Endodermal cell (in vitro differentiated cells): ENCODE measurements around the gene LYPD6. TPM values are rescaled to one million over a fixed set of nuclear protein-coding genes. Genes with fewer than 3 reads are reported as not detected.

Experiments used
- DNase-seq: peaks from one replicate; pipeline ENCODE4 v3.0.0-alpha.2; 2017
- H3K27ac ChIP-seq: 2 replicates; pipeline ENCODE4 v1.5.1; 2013; ENCODE audit warnings: mild to moderate bottlenecking, low read depth, low read length, moderate library complexity
- H3K27me3 ChIP-seq: 2 replicates; pipeline ENCODE4 v1.6.1; 2013; ENCODE audit warnings: mild to moderate bottlenecking, low read length, moderate library complexity; ENCODE audit not compliant: insufficient read depth, control insufficient read depth, poor library complexity, severe bottlenecking
- H3K36me3 ChIP-seq: 2 replicates; pipeline ENCODE4 v1.7.0; 2013; ENCODE audit warnings: mild to moderate bottlenecking, low read length, moderate library complexity; ENCODE audit not compliant: control insufficient read depth, insufficient read depth
- H3K4me1 ChIP-seq: one replicate; pipeline ENCODE4 v1.7.0; 2013; ENCODE audit warnings: low read length; ENCODE audit not compliant: control insufficient read depth, insufficient read depth
- H3K4me3 ChIP-seq: 2 replicates; pipeline ENCODE4 v1.5.1; 2013; ENCODE audit warnings: mild to moderate bottlenecking, low read length, moderate library complexity
- H3K9ac ChIP-seq: 2 replicates; pipeline ENCODE4 v1.6.1; 2013; ENCODE audit warnings: mild to moderate bottlenecking, low read length, moderate library complexity; ENCODE audit not compliant: poor library complexity, severe bottlenecking; ENCODE audit errors: extremely low read depth
- H3K9me3 ChIP-seq: 2 replicates; pipeline ENCODE4 v1.6.1; 2013; ENCODE audit warnings: mild to moderate bottlenecking, low read length, moderate library complexity; ENCODE audit not compliant: control insufficient read depth
- H3K27ac Mint-ChIP-seq: 2 replicates; pipeline ENCODE4 v1.8.0; 2020; ENCODE audit warnings: mixed read lengths
- H3K27me3 Mint-ChIP-seq: 2 replicates; pipeline ENCODE4 v1.8.0; 2021; ENCODE audit warnings: mild to moderate bottlenecking, mixed read lengths; ENCODE audit not compliant: insufficient read depth
- H3K36me3 Mint-ChIP-seq: 2 replicates; pipeline ENCODE4 v1.8.0; 2020; ENCODE audit warnings: low read depth, mixed read lengths
- H3K4me1 Mint-ChIP-seq: 2 replicates; pipeline ENCODE4 v1.8.0; 2020; ENCODE audit warnings: mixed read lengths
- H3K4me3 Mint-ChIP-seq: 2 replicates; pipeline ENCODE4 v1.8.0; 2020; ENCODE audit warnings: mild to moderate bottlenecking, moderate library complexity, mixed read lengths
- H3K9me3 Mint-ChIP-seq: 2 replicates; pipeline ENCODE4 v1.8.0; 2020; ENCODE audit warnings: mild to moderate bottlenecking, mixed read lengths
- WGBS, 2 experiments: methylation state at CpG; one replicate each; pipeline versions ENCODE4 v1.1.5 to v1.1.7; 2013; ENCODE audit warnings: missing lambda C conversion rate in 2 of 2, mixed read lengths in 1 of 2; ENCODE audit not compliant: insufficient coverage in 1 of 2, insufficient read length in 1 of 2; 5-methylcytosine and 5-hydroxymethylcytosine counted together
- total RNA-seq, 2 donors: library from RNA; stranded (reverse); fragmentation: NEBNext Ultra II Directional in 1 of 2; extraction: Animal tissue kit (Norgen Biotek cat#: 25700) in 1 of 2; gene quantifications; 2 replicates in 1 of 2; 3 replicates in 1 of 2; pipeline ENCODE4 v1.2.1, GENCODE V29; 2021
- TF ChIP-seq, protein P1 (sequence below): fragments of 200-600 bp; sonication (generic); conservative IDR thresholded peaks from 2 replicates; pipeline ENCODE4 v1.5.0; 2021; ENCODE audit warnings: antibody characterized with exemption, mild to moderate bottlenecking

The LYPD6 gene
- total RNA-seq, 2 donors from 2014 or later = 6.7 to 8.5 TPM

DNA sequence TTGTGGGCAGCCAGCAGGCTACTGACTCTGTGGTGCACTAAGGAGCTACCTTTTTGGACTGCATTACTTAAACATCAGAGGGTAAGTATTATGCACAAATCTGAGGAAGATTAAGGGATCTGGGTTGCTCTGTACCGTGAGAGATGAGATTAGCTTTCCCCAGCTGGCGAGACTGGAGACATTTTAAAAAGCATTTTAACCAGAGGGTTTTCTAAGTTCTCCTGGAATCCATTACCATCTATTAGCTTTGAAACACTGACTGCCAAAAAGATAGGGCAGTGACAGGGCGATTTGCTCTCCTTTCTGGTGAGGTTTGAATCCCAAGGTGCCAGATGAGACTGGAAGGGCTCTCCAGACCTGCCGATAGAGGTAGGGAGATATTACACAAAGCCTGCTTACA, 63.2 kb downstream of the LYPD6 start:
- no peaks in the 10 kb centered on the region for H3K27me3 ChIP-seq
- Mint-ChIP-seq H3K4me1 (no peaks in the 10 kb centered on the region), H3K36me3 (no peaks in the 10 kb centered on the region), H3K27ac (no peak overlapping the region), H3K4me3 (no peak overlapping the region), H3K27me3 (no peaks in the 10 kb centered on the region), H3K9me3 (no peaks in the 10 kb centered on the region)
- no peaks in the 10 kb centered on the region for H3K9me3 ChIP-seq
- DNase-seq = no peak
- no peaks in the 10 kb centered on the region for H3K4me1 ChIP-seq
- H3K27ac ChIP-seq = no peak overlapping the region
- no peaks in the 10 kb centered on the region for H3K36me3 ChIP-seq
- H3K9ac ChIP-seq = no peak overlapping the region
- 90 to 100% methylated on average over 3 to 4 of the region's 4 CpGs for WGBS, 2 experiments
- no peak overlapping the region for H3K4me3 ChIP-seq
- TF ChIP-seq, protein P1, sequence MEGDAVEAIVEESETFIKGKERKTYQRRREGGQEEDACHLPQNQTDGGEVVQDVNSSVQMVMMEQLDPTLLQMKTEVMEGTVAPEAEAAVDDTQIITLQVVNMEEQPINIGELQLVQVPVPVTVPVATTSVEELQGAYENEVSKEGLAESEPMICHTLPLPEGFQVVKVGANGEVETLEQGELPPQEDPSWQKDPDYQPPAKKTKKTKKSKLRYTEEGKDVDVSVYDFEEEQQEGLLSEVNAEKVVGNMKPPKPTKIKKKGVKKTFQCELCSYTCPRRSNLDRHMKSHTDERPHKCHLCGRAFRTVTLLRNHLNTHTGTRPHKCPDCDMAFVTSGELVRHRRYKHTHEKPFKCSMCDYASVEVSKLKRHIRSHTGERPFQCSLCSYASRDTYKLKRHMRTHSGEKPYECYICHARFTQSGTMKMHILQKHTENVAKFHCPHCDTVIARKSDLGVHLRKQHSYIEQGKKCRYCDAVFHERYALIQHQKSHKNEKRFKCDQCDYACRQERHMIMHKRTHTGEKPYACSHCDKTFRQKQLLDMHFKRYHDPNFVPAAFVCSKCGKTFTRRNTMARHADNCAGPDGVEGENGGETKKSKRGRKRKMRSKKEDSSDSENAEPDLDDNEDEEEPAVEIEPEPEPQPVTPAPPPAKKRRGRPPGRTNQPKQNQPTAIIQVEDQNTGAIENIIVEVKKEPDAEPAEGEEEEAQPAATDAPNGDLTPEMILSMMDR = no peak

DNA sequence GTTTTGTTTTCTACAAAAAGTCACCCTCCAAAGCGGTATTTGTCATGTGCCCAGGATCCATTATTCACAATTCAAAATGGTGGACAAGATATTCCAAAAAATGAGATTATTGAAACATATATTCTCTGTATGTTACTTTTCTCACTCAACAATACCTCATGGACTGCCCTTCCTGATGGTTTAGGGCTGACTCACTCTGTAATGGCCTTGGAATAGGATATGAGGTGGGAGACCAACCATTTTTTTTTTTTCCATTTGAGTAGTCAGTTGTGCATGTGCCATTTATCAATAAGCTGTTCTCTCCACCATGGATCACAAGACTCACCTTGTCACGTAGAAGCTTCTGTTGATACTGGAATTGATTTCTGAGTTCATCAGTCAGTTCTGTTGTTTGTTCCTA, 64.5 kb downstream of the LYPD6 start:
- H3K4me3 ChIP-seq = no peak overlapping the region
- peaks cover 2% of the 10 kb centered on the region for H3K4me1 Mint-ChIP-seq
- no peaks in the 10 kb centered on the region for H3K36me3 ChIP-seq
- 100% methylated on average over 2 of the region's 2 CpGs; no CpG with 5 or more reads in 1 of the 2 experiments for WGBS, 2 experiments
- H3K4me3 Mint-ChIP-seq = no peak overlapping the region
- no peak for DNase-seq
- H3K9me3 ChIP-seq = no peaks in the 10 kb centered on the region
- no peaks in the 10 kb centered on the region for H3K36me3 Mint-ChIP-seq
- no peak overlapping the region for H3K9ac ChIP-seq
- no peaks in the 10 kb centered on the region for H3K9me3 Mint-ChIP-seq
- H3K27ac ChIP-seq = no peak overlapping the region
- H3K27me3 Mint-ChIP-seq = no peaks in the 10 kb centered on the region
- H3K27me3 ChIP-seq = no peaks in the 10 kb centered on the region
- H3K4me1 ChIP-seq = peaks cover under 1% of the 10 kb centered on the region
- H3K27ac Mint-ChIP-seq = no peak overlapping the region
- TF ChIP-seq, protein P1 = no peak

DNA sequence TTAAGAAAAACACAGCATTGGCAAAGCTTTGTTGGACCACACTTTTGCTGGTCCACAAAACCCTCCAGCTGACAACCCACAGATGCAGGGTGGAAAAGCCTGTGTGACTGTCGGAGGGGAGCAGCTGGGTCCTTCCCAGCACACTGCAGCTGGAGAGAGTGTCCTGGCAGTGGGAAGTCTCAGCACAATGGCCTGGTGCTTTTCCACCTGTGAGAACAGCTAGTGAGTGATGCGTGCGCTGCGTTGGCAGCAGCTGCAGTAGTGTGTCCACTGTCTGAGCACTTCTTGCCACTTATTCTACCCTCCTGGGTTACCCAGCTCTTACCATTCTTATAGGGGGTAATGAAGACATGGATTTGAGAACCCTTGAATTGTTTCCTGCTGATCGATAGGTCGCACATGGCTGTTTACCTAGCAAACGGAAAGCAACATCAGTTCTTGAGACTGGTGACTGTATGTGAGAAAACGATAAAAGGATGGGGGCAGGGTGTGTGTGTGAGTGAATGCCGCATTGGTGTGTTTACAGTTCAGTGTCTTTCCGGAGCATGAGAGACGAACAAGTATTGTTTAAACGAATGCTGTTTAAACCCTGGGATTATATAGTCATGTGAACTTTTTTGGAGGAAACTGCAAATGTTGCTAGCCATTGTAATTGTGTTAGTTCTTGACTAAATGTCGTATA, 69.7 kb downstream of the LYPD6 start:
- TF ChIP-seq, protein P1 = no peak
- H3K36me3 Mint-ChIP-seq = peaks cover 12% of the 10 kb centered on the region
- Histone ChIP-seq H3K4me3 (no peak overlapping the region), H3K9ac (no peak overlapping the region), H3K4me1 (peaks cover 3% of the 10 kb centered on the region), H3K27me3 (no peaks in the 10 kb centered on the region), H3K27ac (no peak overlapping the region), H3K9me3 (no peaks in the 10 kb centered on the region), H3K36me3 (no peaks in the 10 kb centered on the region)
- H3K4me3 Mint-ChIP-seq = no peak overlapping the region
- H3K27ac Mint-ChIP-seq = no peak overlapping the region
- 81 to 90% methylated on average over 7 to 13 of the region's 13 CpGs for WGBS, 2 experiments
- H3K9me3 Mint-ChIP-seq = peaks cover 10% of the 10 kb centered on the region
- DNase-seq = no peak
- peaks cover 11% of the 10 kb centered on the region for H3K4me1 Mint-ChIP-seq
- H3K27me3 Mint-ChIP-seq = no peaks in the 10 kb centered on the region
